NCI-H1048 (cell line): ENCODE measurements around the gene TTC5.
"Not testable (repeated sequence)": the region's sequence is repeated elsewhere in the genome, so short reads cannot be mapped to it uniquely, and the experiment has no call there.

Experiments
- DNase-seq: peaks from one replicate; lab custom pipeline; 2025; lab: John Stamatoyannopoulos, UW

TTC5 gene, protein sequence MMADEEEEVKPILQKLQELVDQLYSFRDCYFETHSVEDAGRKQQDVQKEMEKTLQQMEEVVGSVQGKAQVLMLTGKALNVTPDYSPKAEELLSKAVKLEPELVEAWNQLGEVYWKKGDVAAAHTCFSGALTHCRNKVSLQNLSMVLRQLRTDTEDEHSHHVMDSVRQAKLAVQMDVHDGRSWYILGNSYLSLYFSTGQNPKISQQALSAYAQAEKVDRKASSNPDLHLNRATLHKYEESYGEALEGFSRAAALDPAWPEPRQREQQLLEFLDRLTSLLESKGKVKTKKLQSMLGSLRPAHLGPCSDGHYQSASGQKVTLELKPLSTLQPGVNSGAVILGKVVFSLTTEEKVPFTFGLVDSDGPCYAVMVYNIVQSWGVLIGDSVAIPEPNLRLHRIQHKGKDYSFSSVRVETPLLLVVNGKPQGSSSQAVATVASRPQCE

DNA sequence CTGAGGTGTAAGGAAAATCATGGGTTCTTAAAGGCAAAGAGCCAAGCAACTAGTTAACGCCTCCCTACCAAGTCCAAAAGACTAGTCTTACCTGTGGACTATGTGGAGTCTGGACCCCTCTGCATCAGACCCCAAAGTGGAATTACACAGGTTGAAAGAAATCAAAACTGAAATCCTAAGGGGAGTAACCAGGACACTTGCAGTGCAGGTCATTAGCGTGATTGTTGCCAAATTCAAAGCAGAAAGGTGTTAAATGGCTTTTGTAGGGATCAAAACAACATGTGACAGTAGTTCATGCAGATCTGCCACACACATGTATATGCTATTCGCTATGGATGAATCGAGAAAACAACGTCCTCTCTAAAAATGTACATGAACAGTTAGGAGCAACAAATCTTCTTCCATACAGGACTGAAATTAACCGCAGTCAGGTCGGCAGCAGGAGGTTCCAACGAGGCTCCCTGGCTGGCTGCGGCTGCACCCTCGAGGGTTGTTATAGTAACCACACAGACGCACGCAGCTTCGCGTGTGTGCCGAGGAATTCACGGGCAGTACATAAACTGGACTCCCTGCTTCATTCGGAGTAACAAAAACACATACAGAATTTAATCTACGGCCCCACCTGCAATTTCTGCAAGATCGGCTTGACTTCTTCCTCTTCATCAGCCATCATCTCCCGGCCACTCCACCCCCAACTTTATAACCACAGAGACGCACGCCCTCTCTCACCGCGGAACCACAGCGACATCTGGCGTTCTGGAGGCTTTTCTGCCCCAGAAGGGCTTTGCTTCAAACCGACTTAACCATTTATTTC, at the start of gene TTC5:
Gene TTC5, minus strand, starts transcription at position 687 of the 814 bp plus-strand sequence. Its CDS starts 14 bp downstream, at position 673.
- peak; percentile 56 for DNase-seq

DNA sequence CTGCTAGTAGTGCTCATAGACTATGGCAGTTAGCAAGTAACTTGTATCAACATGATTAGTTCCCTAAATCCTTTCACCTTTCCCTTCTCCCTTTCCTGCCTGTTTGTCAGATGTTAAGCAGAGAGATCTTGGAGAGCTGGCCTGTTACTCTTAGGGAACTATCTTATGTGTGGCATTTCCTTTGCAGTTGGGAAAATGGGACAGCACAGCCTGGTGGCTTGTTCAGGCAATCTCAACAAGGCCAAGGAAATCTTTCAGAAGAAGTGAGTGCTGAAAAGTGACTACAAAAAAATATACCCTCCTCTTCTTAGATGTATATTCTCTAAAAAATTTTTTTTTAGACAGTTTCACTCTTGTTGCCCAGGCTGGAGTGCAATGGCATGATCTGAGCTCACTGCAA, 45.1 kb upstream of the TTC5 start:
- DNase-seq: no peak

DNA sequence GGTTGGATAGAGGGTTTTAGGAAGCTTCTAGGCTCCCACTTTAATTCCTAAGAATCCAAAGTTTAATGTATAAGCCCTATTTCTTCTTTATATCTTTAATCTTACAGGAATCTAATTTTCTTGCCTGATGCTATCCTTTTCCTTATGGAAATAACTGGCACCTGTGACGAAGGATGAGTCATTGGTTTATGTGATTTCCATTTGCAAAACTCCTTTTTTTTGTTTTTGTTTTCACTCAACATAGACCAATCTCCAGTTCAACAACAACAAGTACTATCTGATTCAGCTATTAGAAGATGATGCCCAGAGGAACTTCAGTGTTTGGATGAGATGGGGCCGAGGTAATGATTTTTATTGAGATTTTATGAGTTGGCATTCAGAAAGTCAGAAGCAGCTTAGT, 44.5 kb upstream of the TTC5 start:
- DNase-seq: no peak

DNA sequence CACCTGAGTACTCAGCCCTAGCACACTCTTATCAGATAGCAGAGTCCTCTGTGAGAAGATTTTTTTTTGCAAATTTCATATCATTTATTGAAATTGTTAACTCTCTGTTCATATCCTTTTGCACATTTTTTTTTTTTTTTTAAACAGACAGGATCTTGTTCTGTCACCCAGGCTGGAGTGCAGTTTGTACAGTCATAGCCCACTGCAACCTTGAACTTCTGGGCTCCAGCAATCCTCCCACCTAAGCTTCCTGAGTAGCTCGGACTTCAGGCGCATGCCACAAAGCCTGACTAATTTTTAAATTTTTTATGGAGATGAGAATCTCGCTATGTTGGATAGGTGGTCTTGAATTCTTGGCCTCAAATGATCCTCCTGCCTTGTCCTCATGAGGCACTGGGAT, 42.0 kb upstream of the TTC5 start:
- no peak for DNase-seq

DNA sequence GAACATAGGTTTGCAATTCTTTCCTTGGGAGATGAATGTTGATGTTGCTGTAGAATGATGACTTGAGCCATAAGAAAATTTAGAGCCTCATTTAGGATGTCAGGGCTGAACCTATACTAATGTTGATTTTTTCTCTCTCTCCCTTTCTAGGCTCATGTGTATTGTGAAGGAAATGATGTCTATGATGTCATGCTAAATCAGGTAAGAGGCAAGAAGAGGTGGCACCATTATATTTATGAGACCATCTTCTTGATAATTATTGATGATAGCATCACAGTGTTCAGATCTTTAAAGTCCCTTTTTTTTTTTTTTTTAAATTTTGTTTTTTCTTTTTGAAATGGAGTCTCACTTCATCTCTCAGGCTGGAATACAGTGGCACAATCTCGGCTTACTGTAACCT, 41.0 kb upstream of the TTC5 start:
- no peak for DNase-seq

DNA sequence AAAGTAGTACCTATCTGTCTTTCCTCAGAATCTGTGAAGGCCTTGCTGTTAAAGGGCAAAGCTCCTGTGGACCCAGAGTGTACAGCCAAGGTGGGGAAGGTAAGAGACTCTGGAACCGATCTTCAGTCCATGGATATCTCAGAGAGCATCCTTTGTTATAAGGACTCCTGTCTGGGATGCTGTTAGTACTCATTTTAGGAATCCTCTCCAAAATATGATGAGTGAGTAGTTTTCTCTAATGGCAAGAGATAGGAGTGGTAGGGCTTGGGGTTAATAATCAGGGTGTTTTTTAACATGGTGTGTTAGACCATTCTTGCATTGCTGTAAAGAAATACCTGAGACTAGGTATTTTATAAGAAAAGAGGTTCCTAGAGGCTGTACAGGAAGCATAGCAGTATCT, 39.6 kb upstream of the TTC5 start:
- no peak for DNase-seq

DNA sequence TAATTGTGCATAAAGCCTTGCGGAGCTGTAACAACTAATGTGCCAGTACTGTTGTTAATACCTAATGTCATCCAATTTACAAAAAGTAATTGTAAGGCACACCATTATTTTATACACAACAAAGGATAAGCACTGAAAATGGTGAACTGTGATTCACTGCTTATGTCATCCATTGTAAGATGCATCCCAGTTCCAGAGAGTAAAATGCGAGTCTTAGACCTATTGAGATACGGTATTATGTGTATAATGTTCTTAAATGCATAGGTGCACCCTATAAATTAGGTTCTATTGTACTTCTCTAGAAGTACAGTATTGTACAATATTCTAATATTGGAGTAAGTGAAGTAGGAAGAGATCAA, 38.1 kb upstream of the TTC5 start:
- DNase-seq: no peak

DNA sequence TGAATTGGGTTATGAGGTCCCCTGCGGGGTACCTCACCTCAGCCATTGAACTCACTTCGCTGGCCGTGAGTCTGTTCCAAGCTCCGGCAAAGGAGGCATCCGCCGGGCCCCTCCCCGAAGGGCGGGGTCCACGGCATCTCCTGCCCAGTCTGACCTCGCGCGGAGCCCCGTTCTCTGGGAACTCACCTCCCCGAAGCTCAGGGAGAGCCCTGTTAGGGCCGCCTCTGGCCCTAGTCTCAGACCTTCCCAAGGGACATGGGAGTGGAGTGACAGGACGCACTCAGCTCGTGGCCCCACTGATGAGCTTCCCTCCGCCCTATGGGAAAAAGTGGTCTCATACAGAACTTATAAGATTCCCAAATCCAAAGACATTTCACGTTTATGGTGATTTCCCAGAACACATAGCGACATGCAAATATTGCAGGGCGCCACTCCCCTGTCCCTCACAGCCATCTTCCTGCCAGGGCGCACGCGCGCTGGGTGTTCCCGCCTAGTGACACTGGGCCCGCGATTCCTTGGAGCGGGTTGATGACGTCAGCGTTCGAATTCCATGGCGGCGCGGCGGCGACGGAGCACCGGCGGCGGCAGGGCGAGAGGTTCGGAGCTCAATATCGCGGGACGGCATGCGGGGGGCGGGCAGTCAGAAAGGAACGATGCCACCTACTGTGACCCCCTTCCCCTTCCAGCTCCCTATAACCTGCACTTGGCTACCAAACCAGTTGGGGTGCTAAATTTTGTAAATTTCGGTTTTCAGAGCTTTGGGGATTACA, 37.5 kb upstream of the TTC5 start, which contains the start of gene PARP2:
Gene PARP2, plus strand, starts transcription at position 544 of the 770 bp plus-strand sequence. Its CDS starts 7 bp downstream, at position 551.
- peak; percentile 96 for DNase-seq

DNA sequence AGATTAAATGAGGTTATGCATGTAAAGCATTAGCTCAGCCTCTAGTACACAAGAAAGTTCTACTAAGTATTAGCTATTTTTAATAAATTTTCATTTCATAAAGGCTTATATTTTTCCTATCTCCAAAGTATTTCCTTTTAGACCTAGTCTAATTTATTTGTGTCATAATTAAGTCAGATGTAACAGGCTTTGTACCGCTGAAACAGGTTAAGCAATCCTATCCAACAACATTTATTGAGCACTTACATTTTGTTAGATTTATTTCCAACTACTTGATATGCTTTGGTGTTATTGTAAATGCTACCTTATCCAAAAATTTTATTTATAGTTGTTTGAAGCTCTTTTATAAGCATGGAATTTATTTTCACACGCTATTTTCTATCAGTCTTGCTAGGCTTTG, 35.9 kb upstream of the TTC5 start:
- no peak for DNase-seq

DNA sequence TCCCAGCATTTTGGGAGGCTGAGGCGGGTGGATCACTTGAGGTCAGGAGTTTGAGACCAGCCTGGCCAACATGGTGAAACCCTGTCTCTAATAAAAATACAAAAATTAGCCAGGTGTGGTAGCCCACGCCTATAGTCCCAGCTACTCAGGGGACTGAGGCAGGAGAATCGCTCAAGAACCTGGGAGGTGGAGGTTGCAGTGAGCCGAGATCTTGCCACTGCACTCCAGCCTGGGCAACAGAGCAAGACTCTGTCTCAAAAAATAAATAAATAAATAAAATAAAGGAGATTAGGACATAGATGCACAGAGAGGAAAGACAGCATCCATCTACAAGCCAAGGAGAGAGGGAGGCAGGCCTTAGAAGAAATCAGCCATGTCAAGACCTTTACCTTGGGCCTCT, 35.3 kb upstream of the TTC5 start:
- DNase-seq: not testable (repeated sequence)

DNA sequence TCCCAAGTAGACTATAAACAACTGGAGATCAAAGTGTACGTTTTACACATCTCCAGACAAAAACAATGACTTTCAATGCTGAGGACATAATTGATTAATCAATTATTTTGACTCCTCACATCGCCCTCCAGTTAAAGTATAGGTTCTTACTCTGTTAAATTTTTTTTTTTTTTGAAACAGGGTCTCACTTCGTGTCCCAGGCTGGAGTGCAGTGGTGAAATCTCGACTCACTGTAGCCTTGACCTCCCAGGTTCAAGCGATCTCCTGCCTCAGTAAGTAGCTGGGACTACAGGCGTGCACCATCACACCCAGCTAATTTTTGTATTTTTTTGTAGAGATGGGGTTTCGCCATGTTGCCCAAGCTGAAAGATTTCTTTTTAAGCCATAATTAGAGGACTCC, 28.3 kb upstream of the TTC5 start:
- DNase-seq: no peak

DNA sequence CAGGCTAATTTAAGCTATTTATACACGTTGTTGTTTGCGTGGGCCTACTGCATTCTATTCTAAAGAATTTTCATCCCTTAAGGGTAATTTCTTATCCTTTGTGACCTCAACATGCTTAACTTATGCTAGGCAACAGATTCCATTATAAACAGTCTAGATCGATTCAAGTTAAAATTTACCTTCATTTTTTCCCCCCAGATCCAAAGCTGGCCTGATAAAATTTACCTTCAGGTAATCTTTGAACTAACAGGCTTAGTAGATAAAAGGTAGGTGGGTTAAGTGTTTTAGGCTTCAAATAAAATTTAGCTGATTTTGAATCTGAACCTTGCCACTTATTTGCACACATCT, 27.7 kb upstream of the TTC5 start:
- no peak for DNase-seq

DNA sequence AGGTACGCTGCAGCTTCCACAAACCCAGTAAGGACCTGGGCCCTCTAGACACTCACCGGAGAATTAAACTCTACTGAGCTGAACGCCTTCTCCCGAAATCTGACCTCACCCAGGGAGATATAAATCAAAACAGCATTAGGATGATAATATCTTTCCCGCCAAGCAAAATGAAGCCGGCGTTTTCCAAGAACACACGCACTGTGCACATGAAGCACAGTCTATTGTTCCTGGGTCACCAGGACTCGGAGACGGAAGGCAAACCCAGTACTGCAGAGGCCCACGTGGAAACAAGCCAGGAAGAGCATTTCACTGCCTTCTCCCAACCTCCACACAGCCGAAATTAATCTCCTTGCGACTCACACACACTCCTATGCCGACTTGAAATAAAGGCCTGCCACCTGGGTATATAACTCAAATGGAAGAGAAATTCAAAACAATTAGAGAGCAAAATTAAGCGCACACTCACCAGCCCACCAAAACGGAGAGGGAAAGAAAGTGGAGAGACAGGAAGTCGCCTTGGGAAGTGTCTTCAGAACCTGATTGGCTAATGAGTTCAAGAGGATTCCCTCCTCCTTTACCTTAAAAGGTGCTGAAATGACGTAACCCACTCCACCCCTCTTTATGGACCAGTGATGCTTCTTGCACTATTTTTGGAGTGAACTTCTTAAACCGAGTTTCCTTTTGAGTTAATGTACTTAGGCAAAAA, 27.2 kb upstream of the TTC5 start, which contains the start of gene CCNB1IP1:
Gene CCNB1IP1, minus strand, starts transcription at position 492 of the 706 bp plus-strand sequence. CDS start 16,756 bp downstream, outside the sequence.
- peak; percentile 70 for DNase-seq

DNA sequence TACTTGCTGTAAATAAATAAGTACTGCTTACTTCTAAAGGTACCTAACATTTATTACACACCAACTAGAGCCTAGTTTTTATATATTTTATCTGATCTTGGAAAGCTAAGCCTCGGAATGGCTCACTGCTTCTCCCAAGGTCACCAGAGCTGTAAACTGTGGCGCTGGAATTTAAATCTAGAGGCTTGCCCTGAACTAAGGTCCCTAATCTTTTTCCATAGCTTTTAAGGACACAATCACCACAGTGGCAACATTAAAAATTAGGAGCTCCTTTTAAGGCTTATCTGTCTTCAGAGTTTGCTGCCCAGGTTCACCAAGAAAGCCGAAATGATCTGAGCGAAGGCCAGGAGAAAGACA, 26.7 kb upstream of the TTC5 start:
- no peak for DNase-seq

DNA sequence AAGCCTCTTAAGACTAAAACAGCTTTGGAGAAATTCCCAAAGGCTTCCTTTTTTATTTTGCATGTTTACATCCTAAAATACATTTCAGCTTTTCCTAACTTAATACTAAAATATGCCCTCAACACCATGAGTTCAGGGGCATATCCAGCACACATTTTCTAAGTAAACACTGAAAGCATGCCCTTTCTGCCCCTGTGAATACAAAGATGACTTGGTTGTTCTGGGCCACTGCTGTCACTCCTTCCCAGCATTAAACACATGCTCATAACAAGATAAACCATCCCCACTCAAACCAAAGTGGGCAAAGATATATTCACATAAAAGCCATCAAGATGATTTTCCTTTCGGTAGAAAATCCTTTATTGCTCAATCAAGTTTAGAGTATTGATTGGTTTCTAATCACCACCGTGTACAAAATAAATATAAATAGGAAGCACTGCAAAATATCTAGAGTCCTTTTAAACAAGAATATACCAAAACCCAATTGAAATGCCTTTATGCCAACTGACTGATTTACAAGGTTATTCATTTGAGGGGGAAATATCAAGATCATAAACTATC, 25.4 kb upstream of the TTC5 start:
- DNase-seq: no peak

DNA sequence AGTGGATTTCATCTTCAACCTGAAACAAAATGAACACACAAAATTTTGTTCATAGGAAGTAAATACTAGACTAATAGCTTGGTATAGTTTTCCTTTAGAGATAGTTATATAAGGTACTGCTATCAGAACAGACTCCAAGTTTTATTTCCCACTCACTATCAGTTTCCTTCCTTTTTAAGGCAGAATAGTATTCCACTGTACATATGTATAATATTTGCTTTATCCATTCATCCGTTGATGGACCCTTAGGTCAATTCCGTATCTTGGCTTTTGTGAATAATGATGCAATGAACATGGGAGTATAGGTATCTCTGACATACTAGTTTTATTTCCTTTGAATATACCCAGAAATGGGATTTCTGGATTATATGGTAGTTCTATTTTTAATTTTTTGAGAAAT, 23.6 kb upstream of the TTC5 start:
- DNase-seq: no peak

DNA sequence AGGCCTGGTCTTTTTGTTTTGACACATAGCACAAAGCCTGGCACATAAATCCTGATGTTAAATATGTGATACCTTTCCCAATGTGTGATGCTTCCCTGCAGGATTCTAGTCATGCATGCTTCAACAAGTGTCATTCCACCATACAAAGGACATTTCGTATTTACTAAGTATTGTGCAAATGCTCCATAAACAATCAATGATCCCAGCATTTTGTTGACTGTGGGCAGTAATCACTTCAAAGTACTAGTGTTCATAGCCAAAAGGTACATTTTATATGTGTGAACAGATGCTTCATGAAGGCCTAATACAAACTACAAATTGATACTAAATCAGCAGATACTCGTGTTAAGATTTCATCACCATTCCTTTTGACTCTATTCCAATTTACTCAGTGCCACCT, 23.0 kb upstream of the TTC5 start:
- DNase-seq: no peak

DNA sequence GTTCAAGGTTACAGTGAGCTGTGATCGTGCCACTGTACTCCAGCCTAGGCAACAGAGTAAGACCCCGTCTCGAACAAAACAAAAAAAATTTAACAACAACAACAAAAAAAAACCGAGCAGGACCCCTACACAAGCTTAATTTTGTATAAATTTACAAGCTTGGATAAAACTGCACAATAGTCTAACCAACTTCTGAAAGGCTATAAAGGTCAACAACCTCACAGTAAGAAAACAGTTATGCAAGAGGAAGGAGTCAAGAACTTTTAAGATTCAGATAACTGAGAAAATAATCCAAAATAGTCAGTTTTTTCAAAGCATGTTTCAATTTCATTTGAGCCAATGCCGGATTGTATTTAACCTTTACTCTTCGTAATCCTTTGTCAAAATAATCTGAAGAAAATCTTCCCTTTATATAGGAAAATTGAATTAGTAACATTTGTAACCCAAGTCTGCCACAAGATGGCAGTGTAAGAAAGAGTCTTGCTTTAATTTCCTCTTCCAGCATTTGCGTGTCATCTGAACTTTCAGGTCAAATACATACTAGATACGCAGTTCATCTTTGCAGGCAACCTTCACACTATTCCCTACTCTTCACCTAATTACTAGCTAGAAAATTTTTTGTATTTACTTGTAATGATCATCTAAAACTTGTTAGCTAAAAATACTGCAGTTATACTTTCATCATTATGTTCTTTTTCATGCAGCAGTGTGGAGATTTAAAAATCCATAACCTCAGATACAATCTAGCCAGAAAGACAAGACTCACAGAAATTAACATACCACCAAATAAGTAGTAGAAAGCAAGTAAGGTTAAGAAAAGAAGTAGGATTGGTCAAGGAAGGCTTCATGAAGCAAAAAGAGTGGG, 21.5 kb upstream of the TTC5 start:
- DNase-seq: peak; percentile 12

DNA sequence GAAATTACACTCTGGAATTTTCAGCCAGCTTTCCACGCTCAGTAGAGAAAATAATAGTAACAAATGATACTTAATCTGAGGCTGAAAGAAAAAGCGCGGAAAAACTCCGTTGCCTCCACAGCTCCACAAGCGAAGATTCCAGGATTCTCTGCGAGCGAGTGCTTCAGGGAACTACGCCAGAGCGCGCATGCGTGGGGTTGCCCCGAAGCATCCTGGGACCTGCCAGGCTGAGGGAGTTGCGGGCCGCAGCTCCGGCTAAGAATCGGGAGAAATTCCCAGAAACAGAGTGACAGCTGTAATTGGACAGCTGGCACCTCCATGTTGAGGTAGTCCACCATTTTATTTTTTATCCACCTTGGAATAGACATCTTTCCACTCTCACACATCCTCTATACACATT, 12.0 kb upstream of the TTC5 start:
- DNase-seq: no peak

DNA sequence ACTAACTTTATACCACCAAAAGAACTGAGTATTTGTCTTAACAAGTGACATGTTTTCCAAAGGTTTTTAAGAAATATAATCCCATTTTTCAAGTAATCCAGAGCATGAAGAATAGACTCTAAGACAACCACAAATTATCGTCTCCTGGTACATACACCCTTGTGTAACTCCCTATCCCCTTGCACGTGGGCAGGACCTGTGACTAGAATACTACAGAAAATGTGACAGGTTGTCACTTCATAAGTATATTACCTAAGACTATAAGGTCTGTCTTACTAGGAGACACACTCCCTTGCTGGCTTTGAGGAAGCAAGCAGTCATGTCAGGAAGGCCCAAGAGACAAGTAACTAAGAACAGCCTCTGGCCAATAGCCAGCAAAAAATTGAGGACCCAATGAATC, 8.3 kb upstream of the TTC5 start:
- no peak for DNase-seq

DNA sequence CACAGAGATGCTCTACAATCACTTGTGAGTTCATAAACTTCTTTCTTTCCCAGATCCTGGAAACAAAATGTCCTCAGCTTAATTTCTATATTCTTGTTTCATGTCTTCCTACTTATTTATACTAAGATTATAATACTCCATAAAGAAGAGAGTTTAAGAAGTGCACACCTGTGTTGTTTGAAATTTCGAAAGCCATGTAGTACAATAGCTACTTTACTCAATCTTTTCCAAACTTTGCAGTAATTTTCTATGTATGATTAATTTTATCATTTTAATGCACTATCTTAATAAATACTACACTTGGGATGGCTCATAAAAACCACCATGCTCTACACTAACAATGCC, 300 bp upstream of the TTC5 start:
- DNase-seq: no peak
